ENCODE measurements around the gene LCP1. TPM values are rescaled to one million over a fixed set of nuclear protein-coding genes. Genes with fewer than 3 reads are reported as not detected.

LCP1 gene
- total RNA-seq, 4 donors from 2014 or later = 11.9 to 54.7 (median 16.6) TPM

GRCh38 chr13:46171217-46171616 lies 10.8 kb downstream of the LCP1 start:
- Histone ChIP-seq H3K4me3 (no peak overlapping the region), H3K27ac (replicated peaks in 1 of 4) (no peak overlapping the region), H3K36me3 (no peaks in the 10 kb centered on the region), H3K9me3 (no peaks in the 10 kb centered on the region), H3K4me1 (peaks cover 0 to 9% (median 0%) of the 10 kb centered on the region in 4 donors), H3K27me3 (peaks cover 0 to 17% (median 0%) of the 10 kb centered on the region in 4 donors)
- no peak for TF ChIP-seq POLR2A (IDR thresholded peaks at IDR 0.05; ENCODE audit: low read depth)
- no peak for TF ChIP-seq POLR2AphosphoS5 (IDR thresholded peaks at IDR 0.05)
- TF ChIP-seq EP300 (IDR thresholded peaks at IDR 0.05) = no peak
- no peak for TF ChIP-seq CTCF (IDR thresholded peaks at IDR 0.05)
- intact Hi-C loops (cut with DNase I) = no loop called here
- WGBS = 67% methylated on average over 4 of the region's 4 CpGs
- no peak for DNase-seq (ENCODE audit: extremely low spot score)

GRCh38 chr13:46170687-46171086 lies 11.3 kb downstream of the LCP1 start:
- no peaks in the 10 kb centered on the region for H3K9me3 ChIP-seq
- 43% methylated on average over 3 of the region's 3 CpGs for WGBS

GRCh38 chr13:46170268-46170667 lies 11.7 kb downstream of the LCP1 start:
- H3K4me3 ChIP-seq = no peak overlapping the region
- no peak for TF ChIP-seq POLR2A (IDR thresholded peaks at IDR 0.05; ENCODE audit: low read depth)
- H3K4me1 ChIP-seq = peaks cover 0 to 9% (median 0%) of the 10 kb centered on the region in 4 donors
- H3K9me3 ChIP-seq = no peaks in the 10 kb centered on the region
- no peak overlapping the region for H3K27ac ChIP-seq (replicated peaks in 1 of 4)
- intact Hi-C loops (cut with DNase I) = no loop called here
- DNase-seq (ENCODE audit: extremely low spot score) = no peak
- WGBS = 83% methylated on average over 7 of the region's 7 CpGs
- peaks cover 0 to 17% (median 0%) of the 10 kb centered on the region in 4 donors for H3K27me3 ChIP-seq
- H3K36me3 ChIP-seq = no peaks in the 10 kb centered on the region

More at GRCh38 chr13:46170687-46171086, 11.3 kb downstream of the LCP1 start:
- peaks cover 0 to 9% (median 0%) of the 10 kb centered on the region in 4 donors for H3K4me1 ChIP-seq
- no peaks in the 10 kb centered on the region for H3K36me3 ChIP-seq
- no peak overlapping the region for H3K27ac ChIP-seq (replicated peaks in 1 of 4)
- no peak overlapping the region for H3K4me3 ChIP-seq
- peaks cover 0 to 17% (median 0%) of the 10 kb centered on the region in 4 donors for H3K27me3 ChIP-seq
- intact Hi-C loops (cut with DNase I) = no loop called here
- TF ChIP-seq POLR2A (IDR thresholded peaks at IDR 0.05; ENCODE audit: low read depth) (no peak), POLR2AphosphoS5 (IDR thresholded peaks at IDR 0.05) (no peak), EP300 (IDR thresholded peaks at IDR 0.05) (no peak), CTCF (IDR thresholded peaks at IDR 0.05) (no peak)
- no peak for DNase-seq (ENCODE audit: extremely low spot score)

GRCh38 chr13:46169758-46170157 lies 12.2 kb downstream of the LCP1 start:
- no peak for TF ChIP-seq CTCF (IDR thresholded peaks at IDR 0.05)
- TF ChIP-seq EP300 (IDR thresholded peaks at IDR 0.05) = no peak
- no peak for TF ChIP-seq POLR2AphosphoS5 (IDR thresholded peaks at IDR 0.05)
- no peak for TF ChIP-seq POLR2A (IDR thresholded peaks at IDR 0.05; ENCODE audit: low read depth)
- H3K4me3 ChIP-seq = no peak overlapping the region
- peaks cover 0 to 17% (median 0%) of the 10 kb centered on the region in 4 donors for H3K27me3 ChIP-seq
- DNase-seq (ENCODE audit: extremely low spot score) = no peak
- peaks cover 0 to 9% (median 0%) of the 10 kb centered on the region in 4 donors for H3K4me1 ChIP-seq
- no peak overlapping the region for H3K27ac ChIP-seq (replicated peaks in 1 of 4)
- WGBS = 86% methylated on average over 2 of the region's 2 CpGs
- H3K36me3 ChIP-seq = no peaks in the 10 kb centered on the region
- intact Hi-C loops (cut with DNase I) = loop anchor here (10.0 kb wide), 1 partner anchor 655 kb away; no protein-coding TSS in a partner anchor
- no peaks in the 10 kb centered on the region for H3K9me3 ChIP-seq

- Histone ChIP-seq H3K4me1 (peaks cover 0 to 9% (median 0%) of the 10 kb centered on the region in 4 donors), H3K27ac (replicated peaks in 1 of 4) (no peak overlapping the region), H3K4me3 (no peak overlapping the region), H3K27me3 (peaks cover 0 to 16% (median 0%) of the 10 kb centered on the region in 4 donors), H3K36me3 (no peaks in the 10 kb centered on the region), H3K9me3 (no peaks in the 10 kb centered on the region)
- 26% methylated on average over 1 of the region's 1 CpG for WGBS
- intact Hi-C loops (cut with DNase I) = loop anchor here (10.0 kb wide), 1 partner anchor 654 kb away; no protein-coding TSS in a partner anchor
- no peak for TF ChIP-seq POLR2AphosphoS5 (IDR thresholded peaks at IDR 0.05)
- TF ChIP-seq CTCF (IDR thresholded peaks at IDR 0.05) = no peak
- TF ChIP-seq POLR2A (IDR thresholded peaks at IDR 0.05; ENCODE audit: low read depth) = no peak
- no peak for TF ChIP-seq EP300 (IDR thresholded peaks at IDR 0.05)
- no peak for DNase-seq (ENCODE audit: extremely low spot score)
Measured at GRCh38 chr13:46168783-46169182, 13.2 kb downstream of the LCP1 start.

Measured in esophagus muscularis mucosa (tissue), 4 donors.